WTC11 (cell line): ENCODE data around the gene P3H4. TPM values are rescaled to one million over a fixed set of nuclear protein-coding genes. Genes with fewer than 3 reads are reported as not detected.

Experiments
- ATAC-seq: fragments of 200-7000 bp; cut with Tn5 transposase; 2 replicates; pipeline ENCODE4 v1.10.0; 2021; ENCODE audit warnings: mild to moderate bottlenecking, moderate library complexity
- CTCF ChIA-PET: fragments of 300-600 bp; sonication (Branson Sonifier 250); formaldehyde crosslinking; loops from one replicate; lab custom pipeline; 2021; ENCODE audit warnings: antibody characterized with exemption; lab: Charles Lee
- POLR2A ChIA-PET: fragments of 350-600 bp; sonication (Branson Sonifier 250); formaldehyde crosslinking; loops from one replicate; lab custom pipeline; 2021; ENCODE audit warnings: antibody characterized with exemption; lab: Charles Lee
- DNase-seq: peaks from one replicate; pipeline ENCODE4 v3.0.0; 2021; ENCODE audit warnings: low spot score
- H3K27ac Mint-ChIP-seq: 2 replicates; pipeline ENCODE4 v1.8.0; 2021; ENCODE audit warnings: mixed read lengths
- H3K27me3 Mint-ChIP-seq: 2 replicates; pipeline ENCODE4 v1.8.0; 2021; ENCODE audit warnings: low read depth, mild to moderate bottlenecking, moderate library complexity, mixed read lengths
- H3K36me3 Mint-ChIP-seq: 2 replicates; pipeline ENCODE4 v1.8.0; 2021; ENCODE audit warnings: mixed read lengths
- H3K4me1 Mint-ChIP-seq: 2 replicates; pipeline ENCODE4 v1.8.0; 2022; ENCODE audit warnings: mixed read lengths
- H3K4me3 Mint-ChIP-seq: 2 replicates; pipeline ENCODE4 v1.8.0; 2021; ENCODE audit warnings: mild to moderate bottlenecking, moderate library complexity, mixed read lengths
- H3K9me3 Mint-ChIP-seq: 2 replicates; pipeline ENCODE4 v1.8.0; 2021; ENCODE audit warnings: mixed read lengths
- CDX4 ChIP-seq: fragments of 250-450 bp; sonication (Bioruptor Pico); IDR thresholded peaks from 2 replicates; pipeline ENCODE4 v1.9.0; 2021; ENCODE audit warnings: moderate library complexity, mild to moderate bottlenecking, inconsistent platforms, borderline replicate concordance
- CREB1 ChIP-seq: sonication (generic); formaldehyde crosslinking; IDR thresholded peaks from 2 replicates; pipeline ENCODE4 v1.8.0; 2023; ENCODE audit warnings: mild to moderate bottlenecking, missing genetic modification reagents
- E2F1 ChIP-seq: sonication (generic); formaldehyde crosslinking; IDR thresholded peaks from 2 replicates; pipeline ENCODE4 v1.8.0; 2022; ENCODE audit warnings: mild to moderate bottlenecking, missing genetic modification reagents
- ESRRA ChIP-seq: sonication (generic); formaldehyde crosslinking; IDR thresholded peaks from 2 replicates; pipeline ENCODE4 v1.8.1; 2022; ENCODE audit warnings: mild to moderate bottlenecking, missing genetic modification reagents, borderline replicate concordance
- ETV6 ChIP-seq: sonication (generic); formaldehyde crosslinking; IDR thresholded peaks from 2 replicates; pipeline ENCODE4 v1.8.1; 2022; ENCODE audit warnings: mild to moderate bottlenecking, missing genetic modification reagents
- FOXJ3 ChIP-seq: sonication (generic); formaldehyde crosslinking; IDR thresholded peaks from 2 replicates; pipeline ENCODE4 v1.9.0; 2021; ENCODE audit warnings: missing genetic modification reagents, mild to moderate bottlenecking, borderline replicate concordance
- GABPB1 ChIP-seq: sonication (generic); formaldehyde crosslinking; IDR thresholded peaks from 2 replicates; pipeline ENCODE4 v1.8.1; 2023; ENCODE audit warnings: mild to moderate bottlenecking, missing genetic modification reagents
- GTF2I ChIP-seq: fragments of 250-450 bp; sonication (Bioruptor Pico); conservative IDR thresholded peaks from 2 replicates; pipeline ENCODE4 v1.4.0; 2021; ENCODE audit warnings: mild to moderate bottlenecking
- IRF2 ChIP-seq: sonication (generic); formaldehyde crosslinking; IDR thresholded peaks from 2 replicates; pipeline ENCODE4 v1.8.0; 2022; ENCODE audit warnings: low read depth, missing genetic modification reagents, borderline replicate concordance
- MYBL2 ChIP-seq: sonication (generic); formaldehyde crosslinking; IDR thresholded peaks from 2 replicates; pipeline ENCODE4 v1.8.1; 2023; ENCODE audit warnings: mild to moderate bottlenecking, moderate library complexity, missing genetic modification reagents
- NFATC4 ChIP-seq: fragments of 250-450 bp; sonication (Bioruptor Pico); IDR thresholded peaks from 2 replicates; pipeline ENCODE4 v1.9.0; 2021; ENCODE audit warnings: mild to moderate bottlenecking
- NFYB ChIP-seq: sonication (generic); formaldehyde crosslinking; conservative IDR thresholded peaks from 2 replicates; pipeline ENCODE4 v1.8.0; 2022; ENCODE audit warnings: low read depth, missing genetic modification reagents
- NR2C2 ChIP-seq: sonication (generic); formaldehyde crosslinking; IDR thresholded peaks from 2 replicates; pipeline ENCODE4 v1.8.0; 2022; ENCODE audit warnings: mild to moderate bottlenecking, missing genetic modification reagents
- PRDM15 ChIP-seq: sonication (generic); formaldehyde crosslinking; IDR thresholded peaks from 2 replicates; pipeline ENCODE4 v1.8.0; 2022; ENCODE audit warnings: missing genetic modification reagents
- PREB ChIP-seq: sonication (generic); formaldehyde crosslinking; IDR thresholded peaks from 2 replicates; pipeline ENCODE4 v1.8.1; 2022; ENCODE audit warnings: mild to moderate bottlenecking, missing genetic modification reagents, moderate library complexity, borderline replicate concordance
- RORB ChIP-seq: fragments of 250-450 bp; sonication (Bioruptor Pico); IDR thresholded peaks from 2 replicates; pipeline ENCODE4 v1.9.0; 2021; ENCODE audit warnings: mild to moderate bottlenecking
- SOX15 ChIP-seq: fragments of 250-450 bp; sonication (Bioruptor Pico); IDR thresholded peaks from 2 replicates; pipeline ENCODE4 v1.9.0; 2021; ENCODE audit warnings: mild to moderate bottlenecking
- ZMAT4 ChIP-seq: fragments of 250-450 bp; sonication (Bioruptor Pico); IDR thresholded peaks from 2 replicates; pipeline ENCODE4 v1.9.0; 2021; ENCODE audit warnings: mild to moderate bottlenecking
- ZNF281 ChIP-seq: sonication (generic); formaldehyde crosslinking; IDR thresholded peaks from 2 replicates; pipeline ENCODE4 v1.8.0; 2023; ENCODE audit warnings: mild to moderate bottlenecking, missing genetic modification reagents
- ZSCAN18 ChIP-seq: fragments of 250-450 bp; sonication (Bioruptor Pico); IDR thresholded peaks from 2 replicates; pipeline ENCODE4 v2.1.2; 2022; ENCODE audit warnings: mild to moderate bottlenecking, moderate library complexity
- total RNA-seq: library from RNA; stranded (reverse); gene quantifications from 3 replicates; pipeline ENCODE4 v1.2.3, GENCODE V29; 2021
- TF ChIP-seq, protein P1 (sequence below): sonication (generic); formaldehyde crosslinking; IDR thresholded peaks from 2 replicates; pipeline ENCODE4 v1.8.1; 2023; ENCODE audit warnings: mild to moderate bottlenecking, missing genetic modification reagents, moderate library complexity
- TF ChIP-seq, protein P2 (sequence below): sonication (generic); formaldehyde crosslinking; IDR thresholded peaks from 2 replicates; pipeline ENCODE4 v1.8.0; 2022; ENCODE audit warnings: mild to moderate bottlenecking, missing genetic modification reagents

Gene P3H4
- total RNA-seq, 1 experiment from 2014 or later = 32.1 TPM

- TF ChIP-seq ZSCAN18 (CRISPR knock-in tag) (no peak), RORB (no peak)
These were observed 11.0 kb downstream of the P3H4 start (continued) for GRCh38 chr17:41800601-41801373.

DNA sequence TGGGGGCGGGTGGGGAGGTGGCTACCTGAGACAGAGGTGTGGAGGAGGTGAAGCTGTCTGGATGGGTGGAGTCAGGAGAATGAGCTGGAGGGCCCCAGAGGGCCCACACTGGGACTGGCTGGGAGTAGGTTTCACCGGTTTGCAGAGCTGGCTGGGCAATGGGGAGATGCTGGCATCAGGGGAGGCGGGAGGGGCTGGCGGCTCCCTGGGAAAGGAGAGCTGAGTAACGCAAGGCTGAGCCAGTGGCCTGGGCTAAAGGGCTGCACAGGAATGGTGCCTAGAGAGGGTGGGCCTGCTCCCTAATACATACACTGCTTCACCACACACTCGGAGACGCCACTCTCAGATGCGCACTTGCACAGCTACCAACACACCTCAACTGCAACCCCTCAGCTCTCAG is 12.4 kb downstream of the P3H4 start:
- Mint-ChIP-seq H3K4me3 (no peak overlapping the region), H3K27me3 (peaks cover 20% of the 10 kb centered on the region), H3K36me3 (peaks cover 4% of the 10 kb centered on the region), H3K4me1 (peaks cover 39% of the 10 kb centered on the region), H3K9me3 (no peaks in the 10 kb centered on the region), H3K27ac (no peak overlapping the region; the same call in 1 of the 2 replicates)
- ChIA-PET POLR2A (interaction anchor here (1.1 to 9.9 kb wide), 2 partner anchors 14 to 23 kb away, joined by 3 to 142 read pairs; partner anchors contain the start of gene JUP), CTCF (interaction anchor here (0.5 to 10.1 kb wide), 8 partner anchors 12 to 1551 kb away, joined by 3 to 252 read pairs (median 6); partner anchors contain the start of gene JUP)
- TF ChIP-seq SOX15 (CRISPR knock-in tag) (no peak), GABPB1 (CRISPR knock-in tag) (no peak), E2F1 (CRISPR knock-in tag) (no peak), MYBL2 (CRISPR knock-in tag) (no peak), ETV6 (no peak), PREB (CRISPR knock-in tag) (no peak), IRF2 (no peak), NFYB (no peak), CREB1 (CRISPR knock-in tag) (no peak), ZNF281 (no peak), NR2C2 (CRISPR knock-in tag) (no peak), NFATC4 (CRISPR knock-in tag) (no peak), GTF2I (CRISPR knock-in tag) (no peak), ESRRA (CRISPR knock-in tag) (no peak), CDX4 (CRISPR knock-in tag) (no peak), ZMAT4 (CRISPR knock-in tag) (no peak), PRDM15 (CRISPR knock-in tag) (no peak), FOXJ3 (CRISPR knock-in tag) (no peak)
- TF ChIP-seq, protein P1, sequence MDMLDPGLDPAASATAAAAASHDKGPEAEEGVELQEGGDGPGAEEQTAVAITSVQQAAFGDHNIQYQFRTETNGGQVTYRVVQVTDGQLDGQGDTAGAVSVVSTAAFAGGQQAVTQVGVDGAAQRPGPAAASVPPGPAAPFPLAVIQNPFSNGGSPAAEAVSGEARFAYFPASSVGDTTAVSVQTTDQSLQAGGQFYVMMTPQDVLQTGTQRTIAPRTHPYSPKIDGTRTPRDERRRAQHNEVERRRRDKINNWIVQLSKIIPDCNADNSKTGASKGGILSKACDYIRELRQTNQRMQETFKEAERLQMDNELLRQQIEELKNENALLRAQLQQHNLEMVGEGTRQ = no peak
- TF ChIP-seq, protein P2, sequence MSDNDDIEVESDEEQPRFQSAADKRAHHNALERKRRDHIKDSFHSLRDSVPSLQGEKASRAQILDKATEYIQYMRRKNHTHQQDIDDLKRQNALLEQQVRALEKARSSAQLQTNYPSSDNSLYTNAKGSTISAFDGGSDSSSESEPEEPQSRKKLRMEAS (CRISPR knock-in tag) = no peak
- DNase-seq = no peak
- no peak for ATAC-seq
